ENCODE measurements around the gene PSTPIP1. TPM values are rescaled to one million over a fixed set of nuclear protein-coding genes. Genes with fewer than 3 reads are reported as not detected.

Gene PSTPIP1
- total and polyA plus RNA-seq, 2 of the 4 experiments (the other 2 are of a cell fraction): 0.36 to 1.1 TPM

DNA sequence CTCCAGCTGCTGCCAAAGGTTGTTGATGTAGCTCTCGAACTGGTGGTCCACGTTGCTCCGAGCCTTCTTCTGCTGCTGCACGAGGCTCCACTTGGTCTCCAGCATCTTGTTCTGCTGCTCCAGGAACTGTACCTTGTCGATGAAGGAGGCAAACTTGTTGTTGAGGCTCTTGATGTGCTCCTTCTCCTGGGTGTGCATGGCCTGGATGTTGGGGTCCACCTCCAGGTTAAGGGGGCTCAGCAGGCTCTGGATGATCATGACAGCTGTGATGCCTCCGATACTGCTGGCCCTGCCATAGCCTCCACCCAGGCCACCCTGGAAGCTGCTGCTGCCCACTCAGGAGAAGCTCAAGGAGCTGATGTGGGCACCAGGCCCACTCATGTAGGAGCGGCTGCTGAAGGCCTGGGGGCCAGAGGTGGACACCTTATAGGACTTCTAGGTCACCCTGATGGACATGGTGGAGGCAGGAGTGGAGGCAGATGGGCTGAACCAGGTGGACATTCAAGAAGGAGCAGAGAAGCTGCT is 14.9 kb upstream of the PSTPIP1 start:
- ChIA-PET POLR2A (ENCODE audit: unreplicated experiment) (no interaction called here), CTCF (no interaction called here)
- Histone ChIP-seq H3K14ac (replicated peaks; ENCODE audit: low read depth, low read length) (no peak overlapping the region), H3K4me2 (ENCODE audit: low read depth, low read length) (no peak overlapping the region), H2BK20ac (ENCODE audit: low read depth, low read length) (no peak overlapping the region), H3K4me1 (ENCODE audit: control insufficient read depth, insufficient read depth, low read length) (no peaks in the 10 kb centered on the region), H3K9me1 (ENCODE audit: insufficient read depth, low read length) (no peaks in the 10 kb centered on the region), H4K8ac (ENCODE audit: low read depth in 2 of 2, low read length in 2 of 2) (no peak overlapping the region), H2BK5ac (ENCODE audit: low read depth, low read length, poor library complexity, severe bottlenecking) (no peak overlapping the region), H3K4me3 (ENCODE audit: insufficient read depth, low read depth, low read length) (no peak overlapping the region), H3K27ac (ENCODE audit: insufficient read depth, low read length) (no peak overlapping the region), H2AK9ac (replicated peaks; ENCODE audit: low read depth, low read length, poor library complexity) (no peak overlapping the region), H2AK5ac (ENCODE audit: low read depth, low read length) (no peak overlapping the region), H3K27me3 (ENCODE audit: control insufficient read depth, insufficient read depth, low read length) (peaks cover 24% of the 10 kb centered on the region), H4K5ac (ENCODE audit: low read depth, low read length) (no peak overlapping the region), H4K20me1 (ENCODE audit: insufficient read depth, low read length) (no peaks in the 10 kb centered on the region), H3K36me3 (ENCODE audit: control insufficient read depth, insufficient read depth, low read length) (no peaks in the 10 kb centered on the region), H2BK15ac (ENCODE audit: low read depth, low read length) (no peak overlapping the region), H3K9me3 (ENCODE audit: control insufficient read depth, insufficient read depth, low read length) (0 out of 2 replicates have a peak, but pooled peaks cover 5% of the 10 kb centered on the region), H3K23ac (ENCODE audit: low read depth, low read length) (no peak overlapping the region), H3K79me1 (ENCODE audit: low read depth in 1 of 2, low read length in 2 of 2) (no peaks in the 10 kb centered on the region), H3K56ac (ENCODE audit: extremely low read depth, insufficient read depth, low read length) (no peak overlapping the region), H2AFZ (replicated peaks; ENCODE audit: low read length, poor library complexity) (no peak overlapping the region), H3K4ac (ENCODE audit: low read depth, low read length) (no peak overlapping the region), H2BK120ac (ENCODE audit: low read depth, low read length) (no peak overlapping the region), H3K18ac (ENCODE audit: low read depth, low read length) (no peak overlapping the region), H3K9ac (ENCODE audit: low read depth, low read length) (no peak overlapping the region), H4K91ac (ENCODE audit: insufficient read depth, low read depth, low read length) (no peak overlapping the region)
- no peak for ATAC-seq (ENCODE audit: low read depth)
- TF ChIP-seq, protein P1, sequence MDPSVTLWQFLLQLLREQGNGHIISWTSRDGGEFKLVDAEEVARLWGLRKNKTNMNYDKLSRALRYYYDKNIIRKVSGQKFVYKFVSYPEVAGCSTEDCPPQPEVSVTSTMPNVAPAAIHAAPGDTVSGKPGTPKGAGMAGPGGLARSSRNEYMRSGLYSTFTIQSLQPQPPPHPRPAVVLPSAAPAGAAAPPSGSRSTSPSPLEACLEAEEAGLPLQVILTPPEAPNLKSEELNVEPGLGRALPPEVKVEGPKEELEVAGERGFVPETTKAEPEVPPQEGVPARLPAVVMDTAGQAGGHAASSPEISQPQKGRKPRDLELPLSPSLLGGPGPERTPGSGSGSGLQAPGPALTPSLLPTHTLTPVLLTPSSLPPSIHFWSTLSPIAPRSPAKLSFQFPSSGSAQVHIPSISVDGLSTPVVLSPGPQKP (IDR thresholded peaks at IDR 0.05; ENCODE audit: borderline replicate concordance, low read depth, low read length): no peak
- TF ChIP-seq CHD1 (IDR thresholded peaks at IDR 0.05; ENCODE audit: low read depth, low read length) (no peak), MXI1 (IDR thresholded peaks at IDR 0.05; ENCODE audit: borderline replicate concordance, low read depth, low read length) (no peak), FOS (IDR thresholded peaks at IDR 0.05; ENCODE audit: low read depth, low read length) (no peak), SMC3 (IDR thresholded peaks at IDR 0.05; ENCODE audit: low read depth, low read length) (no peak), CEBPB (IDR thresholded peaks at IDR 0.05; ENCODE audit: low read depth, low read length) (no peak), POLR2A (IDR thresholded peaks at IDR 0.05; ENCODE audit: low read depth, low read length) (no peak), RAD21 (IDR thresholded peaks at IDR 0.05; ENCODE audit: low read length) (no peak), MAFK (IDR thresholded peaks at IDR 0.05; ENCODE audit: low read depth, low read length) (no peak), NFE2L2 (IDR thresholded peaks at IDR 0.05; ENCODE audit: low read depth, low read length) (no peak), MAZ (IDR thresholded peaks at IDR 0.05; ENCODE audit: borderline replicate concordance, low read depth, low read length) (no peak), RFX5 (IDR thresholded peaks at IDR 0.05; ENCODE audit: low read depth, low read length) (no peak)
- TF ChIP-seq, protein P2, sequence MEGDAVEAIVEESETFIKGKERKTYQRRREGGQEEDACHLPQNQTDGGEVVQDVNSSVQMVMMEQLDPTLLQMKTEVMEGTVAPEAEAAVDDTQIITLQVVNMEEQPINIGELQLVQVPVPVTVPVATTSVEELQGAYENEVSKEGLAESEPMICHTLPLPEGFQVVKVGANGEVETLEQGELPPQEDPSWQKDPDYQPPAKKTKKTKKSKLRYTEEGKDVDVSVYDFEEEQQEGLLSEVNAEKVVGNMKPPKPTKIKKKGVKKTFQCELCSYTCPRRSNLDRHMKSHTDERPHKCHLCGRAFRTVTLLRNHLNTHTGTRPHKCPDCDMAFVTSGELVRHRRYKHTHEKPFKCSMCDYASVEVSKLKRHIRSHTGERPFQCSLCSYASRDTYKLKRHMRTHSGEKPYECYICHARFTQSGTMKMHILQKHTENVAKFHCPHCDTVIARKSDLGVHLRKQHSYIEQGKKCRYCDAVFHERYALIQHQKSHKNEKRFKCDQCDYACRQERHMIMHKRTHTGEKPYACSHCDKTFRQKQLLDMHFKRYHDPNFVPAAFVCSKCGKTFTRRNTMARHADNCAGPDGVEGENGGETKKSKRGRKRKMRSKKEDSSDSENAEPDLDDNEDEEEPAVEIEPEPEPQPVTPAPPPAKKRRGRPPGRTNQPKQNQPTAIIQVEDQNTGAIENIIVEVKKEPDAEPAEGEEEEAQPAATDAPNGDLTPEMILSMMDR (conservative IDR thresholded peaks at IDR 0.05; ENCODE audit: low read depth, low read length): no peak
- TF ChIP-seq, protein P3, sequence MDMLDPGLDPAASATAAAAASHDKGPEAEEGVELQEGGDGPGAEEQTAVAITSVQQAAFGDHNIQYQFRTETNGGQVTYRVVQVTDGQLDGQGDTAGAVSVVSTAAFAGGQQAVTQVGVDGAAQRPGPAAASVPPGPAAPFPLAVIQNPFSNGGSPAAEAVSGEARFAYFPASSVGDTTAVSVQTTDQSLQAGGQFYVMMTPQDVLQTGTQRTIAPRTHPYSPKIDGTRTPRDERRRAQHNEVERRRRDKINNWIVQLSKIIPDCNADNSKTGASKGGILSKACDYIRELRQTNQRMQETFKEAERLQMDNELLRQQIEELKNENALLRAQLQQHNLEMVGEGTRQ (IDR thresholded peaks at IDR 0.05; ENCODE audit: low read depth, low read length): no peak
- 58% methylated on average over 4 of the region's 7 CpGs; no CpG with 5 or more reads in 1 of the 2 experiments for WGBS, 2 experiments (ENCODE audit: extremely low coverage in 2 of 2, insufficient read length in 1 of 2)
- dilution Hi-C loops (cut with HindIII; ENCODE audit: low sequenced_read_pairs, unreplicated experiment) (no loop called here), intact Hi-C loops (cut with micrococcal nuclease) (no loop called here), in situ Hi-C loops (cut with MboI; ENCODE audit: low sequenced_read_pairs) (no loop called here)
- BruUV-seq (replicated peaks): no TSS peak
- no peak for DNase-seq
